Hepatocyte (in vitro differentiated cells): ENCODE measurements around the gene IGDCC3. TPM values are rescaled to one million over a fixed set of nuclear protein-coding genes. Genes with fewer than 3 reads are reported as not detected.

Experiments
- DNase-seq: peaks from one replicate; pipeline ENCODE4 v3.0.0-alpha.2; 2016; ENCODE audit warnings: low spot score
- H2AFZ ChIP-seq: fragments of 200-600 bp; sonication (generic); 2 replicates; pipeline ENCODE4 v1.6.0; 2016; ENCODE audit warnings: antibody characterized with exemption, mild to moderate bottlenecking
- H3K27ac ChIP-seq: fragments of 200-600 bp; sonication (generic); 2 replicates; pipeline ENCODE4 v1.5.1; 2016; ENCODE audit warnings: mild to moderate bottlenecking
- H3K27me3 ChIP-seq: fragments of 200-600 bp; sonication (generic); 2 replicates; pipeline ENCODE4 v1.6.1; 2016
- H3K36me3 ChIP-seq: fragments of 200-600 bp; sonication (generic); replicated peaks from 2 replicates; pipeline ENCODE4 v1.5.1; 2016; ENCODE audit warnings: low read depth; ENCODE audit not compliant: insufficient read depth
- H3K4me1 ChIP-seq: fragments of 200-600 bp; sonication (generic); 2 replicates; pipeline ENCODE4 v1.5.1; 2016; ENCODE audit warnings: mild to moderate bottlenecking, moderate library complexity; ENCODE audit not compliant: insufficient read depth
- H3K4me2 ChIP-seq: fragments of 200-600 bp; sonication (generic); 2 replicates; pipeline ENCODE4 v1.6.0; 2016
- H3K4me3 ChIP-seq: fragments of 200-600 bp; sonication (generic); 2 replicates; pipeline ENCODE4 v1.5.1; 2016; ENCODE audit warnings: mild to moderate bottlenecking
- H3K79me2 ChIP-seq: fragments of 200-600 bp; sonication (generic); 2 replicates; pipeline ENCODE4 v1.6.0; 2017; ENCODE audit warnings: mild to moderate bottlenecking
- H3K9me2 ChIP-seq: fragments of 200-600 bp; sonication (generic); replicated peaks from 2 replicates; pipeline ENCODE4 v1.6.0; 2017; ENCODE audit warnings: mild to moderate bottlenecking; ENCODE audit not compliant: insufficient read depth
- H3K9me3 ChIP-seq: fragments of 200-600 bp; sonication (generic); 2 replicates; pipeline ENCODE4 v1.5.1; 2016; ENCODE audit warnings: low read depth, mild to moderate bottlenecking
- H4K20me1 ChIP-seq: fragments of 200-600 bp; sonication (generic); 2 replicates; pipeline ENCODE4 v1.6.0; 2016; ENCODE audit warnings: mild to moderate bottlenecking; ENCODE audit not compliant: insufficient read depth, poor library complexity, severe bottlenecking
- EZH2 ChIP-seq: fragments of 200-600 bp; sonication (generic); IDR thresholded peaks from 2 replicates; pipeline ENCODE4 v1.6.1; 2016; ENCODE audit warnings: antibody characterized with exemption, mild to moderate bottlenecking, borderline replicate concordance
- EZH2phosphoT487 ChIP-seq: fragments of 200-600 bp; sonication (generic); IDR thresholded peaks from one replicate; pipeline ENCODE4 v1.6.1; 2018; ENCODE audit warnings: antibody characterized with exemption, mild to moderate bottlenecking, low read depth, moderate library complexity; ENCODE audit not compliant: unreplicated experiment, severe bottlenecking
- WGBS: methylation state at CpG from one replicate; pipeline ENCODE4 v1.1.6; 2016; ENCODE audit warnings: low lambda C conversion rate; ENCODE audit errors: missing lambda C conversion rate; 5-methylcytosine and 5-hydroxymethylcytosine counted together
- polyA plus RNA-seq: library from polyadenylated mRNA; unstranded; fragments of >200 nt; fragmentation: Nextera tagmentation; extraction: Ambion mirVana; gene quantifications from 2 replicates; pipeline ENCODE4 v1.2.1, GENCODE V29; 2016
- total RNA-seq: library from RNA; depleted of rRNA; stranded (reverse); fragments of >200 nt; gene quantifications from 2 replicates; pipeline ENCODE4 v1.2.3, GENCODE V29; 2014
- TF ChIP-seq, protein P1 (sequence below): fragments of 200-600 bp; sonication (generic); IDR thresholded peaks from 2 replicates; pipeline ENCODE4 v1.5.1; 2016; ENCODE audit warnings: antibody characterized with exemption, mild to moderate bottlenecking; ENCODE audit not compliant: poor library complexity

Gene IGDCC3
- total and polyA plus RNA-seq, 2 experiments from 2014 or later: 8.1 to 14.8 TPM

- Histone ChIP-seq H3K27ac (no peak overlapping the region), H3K4me2 (no peak overlapping the region), H3K27me3 (no peaks in the 10 kb centered on the region), H4K20me1 (no peaks in the 10 kb centered on the region), H3K79me2 (peaks cover 12% of the 10 kb centered on the region), H3K9me2 (no peaks in the 10 kb centered on the region), H3K9me3 (no peaks in the 10 kb centered on the region), H3K36me3 (no peaks in the 10 kb centered on the region), H2AFZ (no peak overlapping the region), H3K4me3 (no peak overlapping the region), H3K4me1 (peaks cover 28% of the 10 kb centered on the region)
- TF ChIP-seq, protein P1, sequence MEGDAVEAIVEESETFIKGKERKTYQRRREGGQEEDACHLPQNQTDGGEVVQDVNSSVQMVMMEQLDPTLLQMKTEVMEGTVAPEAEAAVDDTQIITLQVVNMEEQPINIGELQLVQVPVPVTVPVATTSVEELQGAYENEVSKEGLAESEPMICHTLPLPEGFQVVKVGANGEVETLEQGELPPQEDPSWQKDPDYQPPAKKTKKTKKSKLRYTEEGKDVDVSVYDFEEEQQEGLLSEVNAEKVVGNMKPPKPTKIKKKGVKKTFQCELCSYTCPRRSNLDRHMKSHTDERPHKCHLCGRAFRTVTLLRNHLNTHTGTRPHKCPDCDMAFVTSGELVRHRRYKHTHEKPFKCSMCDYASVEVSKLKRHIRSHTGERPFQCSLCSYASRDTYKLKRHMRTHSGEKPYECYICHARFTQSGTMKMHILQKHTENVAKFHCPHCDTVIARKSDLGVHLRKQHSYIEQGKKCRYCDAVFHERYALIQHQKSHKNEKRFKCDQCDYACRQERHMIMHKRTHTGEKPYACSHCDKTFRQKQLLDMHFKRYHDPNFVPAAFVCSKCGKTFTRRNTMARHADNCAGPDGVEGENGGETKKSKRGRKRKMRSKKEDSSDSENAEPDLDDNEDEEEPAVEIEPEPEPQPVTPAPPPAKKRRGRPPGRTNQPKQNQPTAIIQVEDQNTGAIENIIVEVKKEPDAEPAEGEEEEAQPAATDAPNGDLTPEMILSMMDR: no peak
- TF ChIP-seq EZH2 (no peak), EZH2phosphoT487 (no peak)
- no peak for DNase-seq
These were observed 6.9 kb downstream of the IGDCC3 start for GRCh38 chr15:65370885-65371284.

DNA sequence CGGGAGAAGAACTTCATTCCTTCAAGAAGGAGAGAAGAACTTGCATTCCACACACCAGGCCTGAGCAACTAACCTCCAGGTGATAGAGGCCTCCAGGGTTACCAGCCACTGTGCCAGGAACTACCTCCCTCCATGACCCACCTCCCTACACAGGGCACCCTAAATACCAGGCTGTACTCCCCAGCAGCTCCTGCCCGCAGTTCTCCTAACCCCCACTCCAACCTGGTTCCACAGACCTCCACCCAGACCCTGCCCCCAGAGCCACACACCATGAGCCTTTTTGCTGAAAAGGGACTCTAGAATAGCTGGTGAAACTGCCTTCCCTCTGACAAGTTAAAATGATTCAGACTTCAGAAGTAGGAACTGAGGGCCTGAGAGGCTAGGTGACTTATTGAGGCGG lies 8.2 kb downstream of the IGDCC3 start:
- H3K36me3 ChIP-seq: no peaks in the 10 kb centered on the region
- no peaks in the 10 kb centered on the region for H3K27me3 ChIP-seq
- H3K9me3 ChIP-seq: no peaks in the 10 kb centered on the region
- H3K79me2 ChIP-seq: peaks cover 3% of the 10 kb centered on the region
- DNase-seq: no peak
- H3K4me2 ChIP-seq: no peak overlapping the region
- H2AFZ ChIP-seq: no peak overlapping the region
- no peaks in the 10 kb centered on the region for H4K20me1 ChIP-seq
- H3K4me3 ChIP-seq: no peak overlapping the region
- H3K4me1 ChIP-seq: peaks cover 40% of the 10 kb centered on the region
- no peak for TF ChIP-seq EZH2
- TF ChIP-seq, protein P1: no peak
- TF ChIP-seq EZH2phosphoT487: no peak
- no peak overlapping the region for H3K27ac ChIP-seq
- 79% methylated on average over 3 of the region's 3 CpGs for WGBS
- no peaks in the 10 kb centered on the region for H3K9me2 ChIP-seq

GRCh38 chr15:65369212-65369547 lies 8.6 kb downstream of the IGDCC3 start:
- Histone ChIP-seq H3K4me3 (no peak overlapping the region), H3K4me2 (no peak overlapping the region)

More at GRCh38 chr15:65369212-65369547, 8.6 kb downstream of the IGDCC3 start:
- 79% methylated on average over 3 of the region's 3 CpGs for WGBS
- H3K27me3 ChIP-seq: no peaks in the 10 kb centered on the region
- no peaks in the 10 kb centered on the region for H3K9me3 ChIP-seq
- H3K36me3 ChIP-seq: no peaks in the 10 kb centered on the region
- peaks cover 3% of the 10 kb centered on the region for H3K79me2 ChIP-seq
- H3K27ac ChIP-seq: no peak overlapping the region
- H2AFZ ChIP-seq: no peak overlapping the region
- TF ChIP-seq, protein P1: no peak
- TF ChIP-seq EZH2phosphoT487: no peak
- H3K4me1 ChIP-seq: peaks cover 41% of the 10 kb centered on the region
- no peak for DNase-seq
- no peaks in the 10 kb centered on the region for H3K9me2 ChIP-seq
- H4K20me1 ChIP-seq: no peaks in the 10 kb centered on the region
